SIG-M5 treated with dmso at 0.1 percent for 504 hours (cell line): Measurements from ENCODE around the gene TMEM132D.

ENCODE experiments used
- DNase-seq: peaks from one replicate; lab custom pipeline; 2025; ENCODE audit not compliant: unreplicated experiment; lab: John Stamatoyannopoulos, UW

Gene TMEM132D

GRCh38 chr12:129294868-129295267 lies 609.0 kb downstream of the TMEM132D start:
- no peak for DNase-seq

- no peak for DNase-seq
Observed at GRCh38 chr12:129279771-129280170, 624.1 kb downstream of the TMEM132D start.

- no peak for DNase-seq
Observed at GRCh38 chr12:129276361-129277060, 627.3 kb downstream of the TMEM132D start.

GRCh38 chr12:129269756-129270495 lies 633.9 kb downstream of the TMEM132D start:
- DNase-seq = no peak

- DNase-seq = no peak
Observed at GRCh38 chr12:129258781-129259318, 645.0 kb downstream of the TMEM132D start.

GRCh38 chr12:129257524-129257923 lies 646.3 kb downstream of the TMEM132D start:
- DNase-seq = no peak

GRCh38 chr12:129246630-129247029 lies 657.2 kb downstream of the TMEM132D start:
- DNase-seq = no peak

- no peak for DNase-seq
Observed at GRCh38 chr12:129245769-129246168, 658.1 kb downstream of the TMEM132D start.

GRCh38 chr12:129241852-129242251 lies 662.0 kb downstream of the TMEM132D start:
- no peak for DNase-seq

- DNase-seq = no peak
Observed at GRCh38 chr12:129237881-129238280, 665.9 kb downstream of the TMEM132D start.

GRCh38 chr12:129234209-129234608 lies 669.6 kb downstream of the TMEM132D start:
- no peak for DNase-seq

- no peak for DNase-seq
Observed at GRCh38 chr12:129231491-129231890, 672.3 kb downstream of the TMEM132D start.

GRCh38 chr12:129230995-129231394 lies 672.8 kb downstream of the TMEM132D start:
- DNase-seq = no peak

- DNase-seq = no peak
Observed at GRCh38 chr12:129226851-129227250, 677.0 kb downstream of the TMEM132D start.

GRCh38 chr12:129226005-129226404 lies 677.8 kb downstream of the TMEM132D start:
- DNase-seq = no peak

- DNase-seq = no peak
Observed at GRCh38 chr12:129215556-129215955, 688.3 kb downstream of the TMEM132D start.

GRCh38 chr12:129213551-129213950 lies 690.3 kb downstream of the TMEM132D start:
- no peak for DNase-seq

GRCh38 chr12:129211862-129212630 lies 691.8 kb downstream of the TMEM132D start:
- DNase-seq = no peak

- DNase-seq = no peak
Observed at GRCh38 chr12:129208566-129208965, 695.3 kb downstream of the TMEM132D start.

- no peak for DNase-seq
Observed at GRCh38 chr12:129207084-129207483, 696.7 kb downstream of the TMEM132D start.

GRCh38 chr12:129203456-129203855 lies 700.4 kb downstream of the TMEM132D start:
- DNase-seq = no peak
